ENCODE results near the gene COG7.
"Not testable (repeated sequence)": the region's sequence is repeated elsewhere in the genome, so short reads cannot be mapped to it uniquely, and the experiment has no call there.

COG7 gene

GRCh38 chr16:23383881-23384280, 69.1 kb downstream of the COG7 start:
- no peak for DNase-seq (ENCODE audit: low spot score)
- in situ Hi-C loops (cut with MboI; ENCODE audit: low pct_unique_long_range_greater_than_20kb, low sequenced_read_pairs, unreplicated experiment) = no loop called here
- no peak for TF ChIP-seq CTCF (IDR thresholded peaks at IDR 0.05; ENCODE audit: extremely low read depth, insufficient read depth, missing control alignments)

- DNase-seq (ENCODE audit: low spot score) = no peak
- TF ChIP-seq CTCF (IDR thresholded peaks at IDR 0.05; ENCODE audit: extremely low read depth, insufficient read depth, missing control alignments) = no peak
- in situ Hi-C loops (cut with MboI; ENCODE audit: low pct_unique_long_range_greater_than_20kb, low sequenced_read_pairs, unreplicated experiment) = no loop called here
Measured at GRCh38 chr16:23382279-23382678, 70.7 kb downstream of the COG7 start.

GRCh38 chr16:23381702-23382101, 71.3 kb downstream of the COG7 start:
- in situ Hi-C loops (cut with MboI; ENCODE audit: low pct_unique_long_range_greater_than_20kb, low sequenced_read_pairs, unreplicated experiment); DNase-seq (ENCODE audit: low spot score): not testable (repeated sequence)

- no peak for TF ChIP-seq CTCF (IDR thresholded peaks at IDR 0.05; ENCODE audit: extremely low read depth, insufficient read depth, missing control alignments)
- no peak for DNase-seq (ENCODE audit: low spot score)
- in situ Hi-C loops (cut with MboI; ENCODE audit: low pct_unique_long_range_greater_than_20kb, low sequenced_read_pairs, unreplicated experiment) = no loop called here
Measured at GRCh38 chr16:23380501-23380951, 72.5 kb downstream of the COG7 start.

- in situ Hi-C loops (cut with MboI; ENCODE audit: low pct_unique_long_range_greater_than_20kb, low sequenced_read_pairs, unreplicated experiment) = no loop called here
Measured at GRCh38 chr16:23379707-23380106, 73.3 kb downstream of the COG7 start.

GRCh38 chr16:23378921-23379320, 74.1 kb downstream of the COG7 start:
- in situ Hi-C loops (cut with MboI; ENCODE audit: low pct_unique_long_range_greater_than_20kb, low sequenced_read_pairs, unreplicated experiment) = no loop called here
- no peak for DNase-seq (ENCODE audit: low spot score)
- no peak for TF ChIP-seq CTCF (IDR thresholded peaks at IDR 0.05; ENCODE audit: extremely low read depth, insufficient read depth, missing control alignments)

More at GRCh38 chr16:23379707-23380106, 73.3 kb downstream of the COG7 start:
- no peak for TF ChIP-seq CTCF (IDR thresholded peaks at IDR 0.05; ENCODE audit: extremely low read depth, insufficient read depth, missing control alignments)
- no peak for DNase-seq (ENCODE audit: low spot score)

- DNase-seq (ENCODE audit: low spot score) = no peak
- in situ Hi-C loops (cut with MboI; ENCODE audit: low pct_unique_long_range_greater_than_20kb, low sequenced_read_pairs, unreplicated experiment) = no loop called here
- no peak for TF ChIP-seq CTCF (IDR thresholded peaks at IDR 0.05; ENCODE audit: extremely low read depth, insufficient read depth, missing control alignments)
Measured at GRCh38 chr16:23378256-23378655, 74.7 kb downstream of the COG7 start.

Data from GM13977 (cell line).